Left renal cortex interstitium (tissue), 4 donors: Measurements from ENCODE around the gene FBXW11. TPM values are rescaled to one million over a fixed set of nuclear protein-coding genes. Genes with fewer than 3 reads are reported as not detected.
"Not testable (repeated sequence)": the region's sequence is repeated elsewhere in the genome, so short reads cannot be mapped to it uniquely, and the experiment has no call there.

Source experiments
- DNase-seq, 4 donors: peaks; one replicate each; pipeline ENCODE4 v3.0.0-alpha.2; 2013; ENCODE audit warnings: low read depth in 4 of 4, low spot score in 2 of 4, missing footprints in 1 of 4
- polyA plus RNA-seq, 4 donors: library from polyadenylated mRNA; unstranded; fragments of 120-200 nt; gene quantifications; one replicate each; pipeline ENCODE4 v1.2.1, GENCODE V29; 2013; ENCODE audit not compliant: insufficient read length in 4 of 4

Gene FBXW11
- polyA plus RNA-seq, 4 donors: 51.0 to 58.7 (median 55.5) TPM

DNA sequence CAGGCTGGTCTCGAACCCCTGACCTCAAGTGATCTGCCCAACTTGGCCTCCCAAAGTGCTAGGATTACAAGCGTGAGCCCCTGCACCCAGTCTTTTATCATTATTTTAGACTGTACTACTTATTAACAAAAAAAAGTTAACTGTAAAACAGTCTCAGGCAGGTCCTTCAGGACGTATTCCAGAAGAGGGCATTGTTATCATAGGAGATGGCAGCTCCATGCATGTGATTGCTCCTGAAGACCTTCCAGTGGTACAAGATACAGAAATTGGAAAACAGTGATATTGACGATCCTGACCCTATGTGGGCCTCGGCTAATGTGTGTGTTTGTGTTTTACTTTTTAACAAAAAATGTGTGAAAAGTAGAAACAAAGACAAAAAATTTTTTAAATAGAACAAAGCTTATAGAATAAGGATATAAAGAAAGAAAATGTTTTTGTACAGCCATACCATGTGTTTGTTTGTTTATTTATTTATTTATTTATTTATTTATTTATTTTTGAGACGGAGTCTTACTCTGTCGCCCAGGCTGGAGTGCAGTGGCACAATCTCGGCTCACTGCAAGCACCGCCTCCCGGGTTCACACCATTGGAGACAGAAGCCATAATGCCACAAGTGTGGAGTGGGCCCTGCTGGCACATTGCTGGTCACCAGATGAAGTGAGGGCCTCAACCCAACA, 13.8 kb upstream of the FBXW11 start:
- DNase-seq: not testable (repeated sequence)

- DNase-seq: no peak
These were observed 8.9 kb upstream of the FBXW11 start for GRCh38 chr5:172015346-172015745.

- no peak for DNase-seq
These were observed 3.8 kb upstream of the FBXW11 start for GRCh38 chr5:172010278-172010677.

DNA sequence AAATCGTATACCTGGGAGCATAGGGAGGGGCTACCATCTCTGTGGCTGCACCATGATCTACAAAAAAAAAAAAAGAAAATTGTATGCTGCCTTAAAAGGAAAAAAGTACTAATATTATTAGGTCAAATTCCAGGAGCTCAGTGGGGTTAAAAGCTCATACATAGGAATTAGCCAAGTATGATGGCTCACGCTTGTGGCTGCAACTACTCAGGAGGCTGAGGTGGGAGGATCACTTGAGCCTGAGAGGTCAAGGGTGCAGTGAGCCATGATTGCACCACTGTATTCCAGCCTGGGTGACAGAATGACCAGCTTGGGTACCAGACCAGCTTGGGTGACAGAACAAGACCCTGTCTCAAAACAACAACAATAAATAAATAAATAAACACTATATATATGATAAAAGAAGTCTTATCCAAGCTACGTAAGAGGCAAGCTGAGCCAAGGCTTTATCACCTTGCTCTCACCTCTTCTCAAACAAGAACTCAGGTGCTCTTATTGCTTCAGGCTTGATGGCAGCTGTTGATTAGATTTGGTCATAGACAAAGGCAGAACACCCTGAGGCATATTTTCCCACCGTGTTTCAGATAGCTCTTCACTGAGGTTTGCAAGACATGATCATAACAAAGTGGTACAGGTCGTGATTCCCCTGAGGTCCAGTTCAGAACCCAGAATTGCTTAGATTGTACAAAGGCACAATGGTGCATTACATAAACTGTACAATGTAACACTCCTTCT, 3.3 kb upstream of the FBXW11 start:
- DNase-seq: no peak

DNA sequence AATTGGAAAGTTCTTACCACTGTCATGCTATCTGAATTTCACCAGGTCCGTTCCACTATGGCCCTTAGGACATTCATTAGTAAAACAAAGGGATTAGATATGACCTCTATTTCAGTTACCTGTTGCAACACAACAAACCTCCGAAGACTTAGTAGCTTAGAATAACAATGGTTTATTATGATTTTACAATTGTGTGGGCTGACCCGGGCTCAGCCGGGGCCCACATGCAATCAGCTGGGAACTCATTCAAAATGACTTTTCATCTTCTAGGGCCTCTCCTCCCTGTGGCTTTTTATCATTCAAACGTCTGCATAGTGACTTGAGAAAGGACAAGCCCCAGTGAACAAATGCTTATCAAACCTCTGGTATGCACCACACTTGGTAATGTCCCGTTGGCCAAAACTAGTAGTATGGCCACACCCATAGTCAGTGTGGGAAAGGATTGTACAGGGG, 2.3 kb upstream of the FBXW11 start:
- DNase-seq: no peak

- no peak for DNase-seq
These were observed 1.6 kb upstream of the FBXW11 start for GRCh38 chr5:172008111-172008455.

- peak in 3 of 4 donors; percentile 14 to 67 (median 19) for DNase-seq
These were observed 1.0 kb upstream of the FBXW11 start for GRCh38 chr5:172007175-172008110.

- peak in 2 of 4 donors; percentile 28 to 42 for DNase-seq
These were observed 624 bp downstream of the FBXW11 start for GRCh38 chr5:172005708-172006320.

DNA sequence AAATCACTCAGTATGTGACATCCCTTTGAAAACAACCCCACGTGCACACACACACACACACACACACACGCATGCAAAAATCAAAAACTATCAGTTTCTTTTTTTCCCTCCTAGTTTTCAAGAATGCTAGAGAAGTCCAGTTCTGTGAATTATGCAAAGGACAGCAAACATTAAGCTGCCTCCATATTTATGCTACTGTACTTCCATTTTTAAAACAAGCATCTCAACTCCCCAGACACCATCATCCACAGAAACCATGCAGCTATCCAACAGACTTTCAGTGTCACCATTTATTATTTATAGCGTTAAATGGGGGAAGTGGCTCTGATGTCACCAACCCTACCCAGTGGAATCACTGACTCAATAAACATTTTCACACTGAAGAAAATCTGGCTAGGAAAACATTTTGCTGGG, 1.6 kb downstream of the FBXW11 start:
- no peak for DNase-seq

- no peak for DNase-seq
These were observed 2.7 kb downstream of the FBXW11 start for GRCh38 chr5:172003746-172004145.

DNA sequence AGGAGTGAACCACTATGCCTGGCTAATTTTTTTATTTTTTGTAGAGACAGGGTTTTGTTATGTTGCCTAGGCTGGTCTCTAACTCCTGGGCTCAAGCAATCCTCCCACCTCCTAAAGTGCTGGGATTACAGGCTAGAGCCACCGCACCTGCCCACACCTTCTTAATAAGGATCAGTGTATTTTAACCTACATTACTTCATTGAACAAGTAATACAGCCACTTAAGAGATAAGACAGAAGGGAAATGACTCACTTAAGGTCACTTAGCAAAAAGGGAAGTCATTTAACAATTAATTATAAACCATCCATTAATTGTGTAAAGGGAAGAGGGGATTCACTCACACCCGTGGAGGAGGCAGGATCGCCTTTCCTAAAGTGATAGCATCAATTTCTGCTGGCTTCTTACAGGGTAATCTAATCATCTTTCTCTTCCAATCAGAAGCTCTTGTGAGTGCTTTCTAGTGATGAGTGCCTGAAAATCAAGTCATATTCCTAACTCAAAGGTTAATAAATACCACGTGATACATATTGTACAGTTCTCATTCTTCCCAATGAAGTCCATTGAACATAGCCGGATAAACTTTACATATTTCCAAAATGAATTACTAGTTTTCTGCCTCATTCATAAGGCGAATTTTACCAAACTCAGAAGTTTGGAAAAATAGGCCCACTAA, 3.5 kb downstream of the FBXW11 start:
- DNase-seq: no peak

GRCh38 chr5:172002310-172002709, 4.1 kb downstream of the FBXW11 start:
- DNase-seq: no peak

DNA sequence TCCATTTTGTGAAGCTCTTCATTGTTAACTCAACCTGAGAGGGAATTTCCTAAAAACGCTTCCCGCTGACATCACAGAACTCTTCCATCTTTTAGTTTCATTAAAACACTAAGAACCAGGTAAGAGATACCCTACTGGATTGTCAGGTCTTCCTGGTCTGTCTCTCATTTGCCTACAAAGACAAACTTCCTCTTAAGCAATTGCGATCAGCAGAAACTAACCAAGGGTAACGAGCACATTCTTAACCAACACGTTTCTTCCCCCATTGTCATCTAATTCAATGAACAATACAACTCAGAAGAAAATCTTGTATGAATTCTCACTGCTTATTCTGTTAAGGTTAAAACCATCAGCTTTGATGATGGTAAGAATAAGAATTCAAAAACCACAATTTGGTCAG, 6.6 kb downstream of the FBXW11 start:
- no peak for DNase-seq

DNA sequence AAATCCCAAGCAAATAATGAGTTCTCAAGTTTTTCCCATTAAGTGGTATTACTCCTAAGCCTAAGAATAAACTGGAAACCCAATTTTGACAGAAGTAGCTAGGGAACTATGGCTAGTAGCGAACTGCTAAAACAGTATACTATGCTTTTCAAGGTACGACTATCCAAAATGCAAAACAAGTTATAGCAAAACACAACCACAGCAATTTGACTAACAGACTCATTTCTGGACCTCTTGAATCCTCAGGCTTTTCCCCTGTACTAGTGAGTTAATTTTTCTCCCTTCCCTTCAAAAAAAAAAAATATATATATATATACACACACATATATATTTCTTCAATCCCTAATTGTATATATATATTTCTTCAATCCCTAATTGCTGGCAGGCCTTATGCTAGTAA, 7.3 kb downstream of the FBXW11 start:
- no peak for DNase-seq

- DNase-seq: no peak
These were observed 9.4 kb downstream of the FBXW11 start for GRCh38 chr5:171997011-171997410.

DNA sequence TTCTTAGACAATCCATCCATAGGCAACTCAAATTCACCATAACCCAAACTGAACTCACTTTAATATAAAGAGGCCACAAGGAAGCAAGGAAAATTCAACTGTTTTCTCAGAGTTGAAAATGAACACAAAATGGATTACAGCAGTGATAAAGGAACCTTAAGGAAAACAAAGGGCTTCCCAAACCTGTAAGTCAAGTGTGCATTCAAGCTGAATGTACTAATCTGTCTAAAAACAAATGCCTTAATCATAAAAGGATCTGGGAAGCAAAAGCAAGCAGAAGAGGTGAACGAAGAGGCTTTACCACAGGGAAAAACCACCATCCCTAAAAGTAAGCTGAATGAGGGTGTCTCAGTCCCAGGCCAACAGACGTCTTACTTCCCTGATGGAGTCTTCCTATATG, 13.6 kb downstream of the FBXW11 start:
- no peak for DNase-seq

- DNase-seq: no peak
These were observed 14.1 kb downstream of the FBXW11 start for GRCh38 chr5:171992305-171992704.

- DNase-seq: no peak
These were observed 15.8 kb downstream of the FBXW11 start for GRCh38 chr5:171990713-171991015.

DNA sequence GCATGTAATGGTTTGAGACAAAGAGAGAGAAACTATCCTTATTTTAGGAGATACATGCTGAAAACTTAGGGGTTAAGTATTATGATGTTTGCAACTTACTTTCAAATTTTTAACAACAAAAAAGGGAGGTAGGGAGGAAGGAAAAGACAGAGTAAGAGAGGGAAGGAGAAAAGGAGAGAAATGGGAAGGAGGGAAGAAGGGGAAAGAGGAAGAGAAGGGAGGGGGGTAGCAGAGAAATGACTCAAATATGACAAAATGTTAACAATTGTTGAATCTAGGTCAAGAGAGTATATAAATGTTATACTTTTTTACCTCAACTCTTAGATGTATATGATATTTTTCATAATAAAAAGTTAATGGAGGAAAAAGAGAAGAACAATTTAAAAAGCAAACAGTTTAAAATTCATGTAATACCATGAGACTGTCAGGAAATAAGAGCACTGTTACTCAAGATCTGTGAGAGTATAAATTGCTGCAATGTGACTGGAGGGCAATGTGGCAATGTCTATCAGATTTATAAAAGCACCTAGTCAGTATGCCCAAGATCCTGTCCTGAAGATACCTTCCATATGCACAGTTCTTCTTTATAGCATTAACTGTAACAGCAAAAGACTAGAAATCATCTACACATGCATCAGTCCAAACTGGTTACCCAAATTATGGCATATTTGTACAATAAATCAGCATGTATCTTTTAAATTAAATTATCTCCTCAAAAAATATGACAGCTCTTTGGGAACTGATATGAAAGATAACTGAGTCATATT, 16.3 kb downstream of the FBXW11 start:
- no peak for DNase-seq

- DNase-seq: no peak
These were observed 17.2 kb downstream of the FBXW11 start for GRCh38 chr5:171989276-171989675.
